ENCODE measurements around the gene ZNF181.
A peak's percentile ranks its signal among the peaks of the same experiment; 100 is the strongest.

The ZNF181 gene

GRCh38 chr19:34757441-34757840, 23.4 kb downstream of the ZNF181 start:
- no peak for DNase-seq (ENCODE audit: low read depth, low spot score)

- no peak for DNase-seq (ENCODE audit: low read depth, low spot score)
Observed at GRCh38 chr19:34759218-34759917, 25.3 kb downstream of the ZNF181 start.

GRCh38 chr19:34766386-34766785, 32.3 kb downstream of the ZNF181 start:
- no peak for DNase-seq (ENCODE audit: low read depth, low spot score)

- no peak for DNase-seq (ENCODE audit: low read depth, low spot score)
Observed at GRCh38 chr19:34767951-34768350, 33.9 kb downstream of the ZNF181 start.

- peak; percentile 94 for DNase-seq (ENCODE audit: low read depth, low spot score)
Observed at GRCh38 chr19:34772697-34773554, 38.9 kb downstream of the ZNF181 start, which contains the start of gene ZNF599. Gene ZNF599 (minus strand): TSS chr19:34773215. CDS start chr19:34772841, 374 bp downstream.

GRCh38 chr19:34773555-34773864, 39.5 kb downstream of the ZNF181 start:
- no peak for DNase-seq (ENCODE audit: low read depth, low spot score)

- no peak for DNase-seq (ENCODE audit: low read depth, low spot score)
Observed at GRCh38 chr19:34774857-34775256, 40.8 kb downstream of the ZNF181 start.

GRCh38 chr19:34778342-34778741, 44.3 kb downstream of the ZNF181 start:
- DNase-seq (ENCODE audit: low read depth, low spot score) = no peak

GRCh38 chr19:34779652-34780051, 45.6 kb downstream of the ZNF181 start:
- DNase-seq (ENCODE audit: low read depth, low spot score) = no peak

GRCh38 chr19:34786236-34786635, 52.2 kb downstream of the ZNF181 start:
- DNase-seq (ENCODE audit: low read depth, low spot score) = no peak

- DNase-seq (ENCODE audit: low read depth, low spot score) = no peak
Observed at GRCh38 chr19:34787059-34787824, 53.2 kb downstream of the ZNF181 start.

GRCh38 chr19:34788074-34788473, 54.0 kb downstream of the ZNF181 start:
- DNase-seq (ENCODE audit: low read depth, low spot score) = no peak

GRCh38 chr19:34793565-34793964, 59.5 kb downstream of the ZNF181 start:
- DNase-seq (ENCODE audit: low read depth, low spot score) = no peak

- no peak for DNase-seq (ENCODE audit: low read depth, low spot score)
Observed at GRCh38 chr19:34794066-34794960, 60.3 kb downstream of the ZNF181 start.

All from ELF-1 (cell line).